ENCODE results near the gene LRRC1. TPM values are rescaled to one million over a fixed set of nuclear protein-coding genes. Genes with fewer than 3 reads are reported as not detected.

The LRRC1 gene
- total and polyA plus RNA-seq, 9 donors: 4.3 to 20.6 (median 8.9) TPM

DNA sequence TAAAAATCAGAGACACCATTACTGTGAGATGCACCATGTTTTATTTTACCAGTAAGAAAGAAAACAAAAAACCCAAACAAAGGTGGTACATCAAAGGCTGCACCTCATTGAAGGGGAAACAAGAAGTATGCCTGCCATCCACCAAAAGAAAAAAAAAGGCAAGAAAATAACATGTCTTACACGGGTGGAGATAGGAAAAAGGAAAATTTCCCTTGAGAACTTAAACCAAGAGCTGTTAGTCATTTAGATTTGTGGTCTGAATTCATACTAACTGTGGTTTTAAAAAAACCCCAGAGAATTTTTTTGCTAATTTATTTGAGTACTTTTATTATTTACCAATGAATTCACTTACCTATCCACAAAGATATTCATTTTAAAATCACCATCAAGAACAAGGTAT is 144.0 kb downstream of the LRRC1 start:
- Histone ChIP-seq H3K27ac (no peak overlapping the region), H3K4me3 (no peak overlapping the region), H3K36me3 (no peaks in the 10 kb centered on the region), H3K4me1 (ENCODE audit: insufficient read depth) (peaks cover 4% of the 10 kb centered on the region), H3K27me3 (no peaks in the 10 kb centered on the region), H3K9me3 (no peaks in the 10 kb centered on the region)
- WGBS, 3 donors: 30 to 48% (median 43%) methylated on average over 1 of the region's 1 CpG
- TF ChIP-seq, protein P1, sequence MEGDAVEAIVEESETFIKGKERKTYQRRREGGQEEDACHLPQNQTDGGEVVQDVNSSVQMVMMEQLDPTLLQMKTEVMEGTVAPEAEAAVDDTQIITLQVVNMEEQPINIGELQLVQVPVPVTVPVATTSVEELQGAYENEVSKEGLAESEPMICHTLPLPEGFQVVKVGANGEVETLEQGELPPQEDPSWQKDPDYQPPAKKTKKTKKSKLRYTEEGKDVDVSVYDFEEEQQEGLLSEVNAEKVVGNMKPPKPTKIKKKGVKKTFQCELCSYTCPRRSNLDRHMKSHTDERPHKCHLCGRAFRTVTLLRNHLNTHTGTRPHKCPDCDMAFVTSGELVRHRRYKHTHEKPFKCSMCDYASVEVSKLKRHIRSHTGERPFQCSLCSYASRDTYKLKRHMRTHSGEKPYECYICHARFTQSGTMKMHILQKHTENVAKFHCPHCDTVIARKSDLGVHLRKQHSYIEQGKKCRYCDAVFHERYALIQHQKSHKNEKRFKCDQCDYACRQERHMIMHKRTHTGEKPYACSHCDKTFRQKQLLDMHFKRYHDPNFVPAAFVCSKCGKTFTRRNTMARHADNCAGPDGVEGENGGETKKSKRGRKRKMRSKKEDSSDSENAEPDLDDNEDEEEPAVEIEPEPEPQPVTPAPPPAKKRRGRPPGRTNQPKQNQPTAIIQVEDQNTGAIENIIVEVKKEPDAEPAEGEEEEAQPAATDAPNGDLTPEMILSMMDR (IDR thresholded peaks at IDR 0.05): no peak
- TF ChIP-seq POLR2A (IDR thresholded peaks at IDR 0.05): no peak
- no peak for TF ChIP-seq EP300 (IDR thresholded peaks at IDR 0.05)
- no peak for DNase-seq
- intact Hi-C loops (cut with DNase I): no loop called here

DNA sequence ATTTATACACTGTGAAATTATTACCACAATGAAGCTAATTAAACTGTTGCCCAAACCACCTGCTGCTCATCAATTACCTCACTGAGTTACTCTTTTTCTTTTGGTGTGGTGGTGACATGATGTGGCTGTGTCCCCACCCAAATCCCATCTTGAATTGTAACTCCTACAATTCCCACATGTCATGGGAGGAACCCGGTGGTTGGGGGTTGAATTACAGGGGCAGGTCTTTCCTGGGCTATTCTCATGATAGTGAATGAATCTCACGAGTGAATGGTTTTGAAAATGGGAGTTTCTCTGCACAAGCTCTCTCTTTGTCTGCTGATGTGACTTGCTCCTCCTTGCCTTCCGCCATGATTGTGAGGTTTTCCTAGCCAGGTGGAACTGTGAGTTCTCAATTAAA is 145.0 kb downstream of the LRRC1 start:
- TF ChIP-seq POLR2A (IDR thresholded peaks at IDR 0.05) (no peak), EP300 (IDR thresholded peaks at IDR 0.05) (no peak)
- H3K36me3 ChIP-seq: no peaks in the 10 kb centered on the region
- no peak overlapping the region for H3K27ac ChIP-seq
- no peak for DNase-seq
- H3K9me3 ChIP-seq: no peaks in the 10 kb centered on the region
- no peak overlapping the region for H3K4me3 ChIP-seq
- H3K4me1 ChIP-seq (ENCODE audit: insufficient read depth): peaks cover 7% of the 10 kb centered on the region
- intact Hi-C loops (cut with DNase I): loop anchor here in 2 of 4 donors (5.0 to 10.0 kb wide), 2 partner anchors 145 to 293 kb away; partner anchors contain the start of gene LRRC1 (in 1 of the 2)
- no peaks in the 10 kb centered on the region for H3K27me3 ChIP-seq
- 81 to 85% (median 83%) methylated on average over 3 of the region's 3 CpGs for WGBS, 3 donors

DNA sequence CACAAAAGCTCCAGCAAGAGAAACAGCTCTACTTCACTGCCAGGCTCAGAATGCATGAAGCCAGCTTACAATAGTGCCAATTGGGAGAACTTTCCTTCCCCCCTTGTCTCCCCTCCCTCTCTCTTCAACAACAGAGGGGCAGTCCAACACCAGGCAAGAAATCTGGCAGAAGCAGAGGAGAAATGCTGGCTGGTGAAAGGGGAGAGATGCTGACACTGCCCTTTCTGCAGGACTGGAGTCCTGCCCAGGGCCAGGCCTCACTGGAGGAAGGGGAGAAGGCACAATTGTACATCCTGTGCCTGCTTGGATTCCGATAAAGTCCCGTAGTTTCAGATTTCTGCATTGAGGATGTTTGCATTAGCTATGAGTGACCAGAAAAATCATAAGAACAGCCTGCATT is 148.6 kb downstream of the LRRC1 start:
- H3K4me3 ChIP-seq: no peak overlapping the region
- no peaks in the 10 kb centered on the region for H3K27me3 ChIP-seq
- TF ChIP-seq POLR2A (IDR thresholded peaks at IDR 0.05): no peak
- no peak for TF ChIP-seq EP300 (IDR thresholded peaks at IDR 0.05)
- no peaks in the 10 kb centered on the region for H3K36me3 ChIP-seq
- no peaks in the 10 kb centered on the region for H3K9me3 ChIP-seq
- intact Hi-C loops (cut with DNase I): loop anchor here in 2 of 4 donors (5.0 to 10.0 kb wide), 2 partner anchors 149 to 296 kb away; partner anchors contain the start of gene LRRC1 (in 1 of the 2)
- DNase-seq: peak in 4 of 5 donors; percentile 40 to 74 (median 50)
- 5 to 14% (median 8%) methylated on average over 2 of the region's 2 CpGs for WGBS, 3 donors
- H3K4me1 ChIP-seq (ENCODE audit: insufficient read depth): peaks cover 7% of the 10 kb centered on the region
- no peak overlapping the region for H3K27ac ChIP-seq

DNA sequence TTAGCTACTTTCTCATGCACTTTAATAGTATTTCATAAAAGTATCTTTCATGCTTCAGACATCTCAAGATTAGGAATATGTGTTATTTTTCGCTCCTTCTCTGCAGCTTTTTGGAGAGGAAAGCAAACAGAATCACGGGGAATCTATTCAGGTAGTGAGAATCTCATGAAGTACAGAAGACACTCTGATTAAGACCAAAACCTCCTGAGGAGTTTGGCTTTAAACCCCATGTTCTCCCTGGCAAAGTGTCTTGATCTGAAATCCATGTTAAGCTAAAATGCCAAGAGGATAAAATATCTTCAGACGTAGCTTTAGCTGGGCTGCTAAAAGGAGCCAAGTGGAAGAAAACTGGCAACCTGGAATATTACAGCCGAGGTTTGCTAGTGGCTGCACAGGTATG is 149.3 kb downstream of the LRRC1 start:
- TF ChIP-seq EP300 (IDR thresholded peaks at IDR 0.05) (no peak), POLR2A (IDR thresholded peaks at IDR 0.05) (no peak)
- TF ChIP-seq, protein P1 (IDR thresholded peaks at IDR 0.05): no peak
- H3K27me3 ChIP-seq: no peaks in the 10 kb centered on the region
- no peak overlapping the region for H3K27ac ChIP-seq

DNA sequence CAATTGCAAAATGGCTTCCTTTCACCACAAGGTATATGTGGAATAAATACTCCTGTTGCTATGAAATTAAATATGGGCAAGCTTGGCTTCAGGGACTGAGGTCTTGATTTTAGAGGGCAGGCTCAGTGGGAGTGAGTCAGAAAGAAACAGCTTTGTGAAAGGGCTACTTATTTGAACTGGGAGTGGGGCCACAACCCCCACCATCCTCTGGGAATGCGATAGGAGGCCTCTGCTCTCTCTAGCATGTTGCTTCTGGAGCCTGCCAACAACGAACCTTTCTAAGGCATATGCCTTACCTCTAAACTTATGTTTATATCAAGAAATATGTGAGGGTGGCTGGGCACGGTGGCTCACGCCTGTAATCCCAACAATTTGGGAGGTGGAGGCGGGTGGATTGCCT is 149.7 kb downstream of the LRRC1 start:
- no peaks in the 10 kb centered on the region for H3K36me3 ChIP-seq
- DNase-seq: no peak
- intact Hi-C loops (cut with DNase I): loop anchor here in 2 of 4 donors (5.0 to 10.0 kb wide), 2 partner anchors 150 to 297 kb away; partner anchors contain the start of gene LRRC1 (in 1 of the 2)
- H3K9me3 ChIP-seq: no peaks in the 10 kb centered on the region
- TF ChIP-seq POLR2A (IDR thresholded peaks at IDR 0.05): no peak
- TF ChIP-seq, protein P1 (IDR thresholded peaks at IDR 0.05): no peak
- no peak for TF ChIP-seq EP300 (IDR thresholded peaks at IDR 0.05)
- no peak overlapping the region for H3K4me3 ChIP-seq
- no peak overlapping the region for H3K27ac ChIP-seq
- no peaks in the 10 kb centered on the region for H3K27me3 ChIP-seq
- H3K4me1 ChIP-seq (ENCODE audit: insufficient read depth): peaks cover 7% of the 10 kb centered on the region
- 70 to 77% (median 76%) methylated on average over 5 of the region's 5 CpGs for whole genome bisulfite sequencing, 3 donors

More for the DNA sequence above, 149.3 kb downstream of the LRRC1 start:
- Histone ChIP-seq H3K9me3 (no peaks in the 10 kb centered on the region), H3K4me3 (no peak overlapping the region), H3K36me3 (no peaks in the 10 kb centered on the region), H3K4me1 (ENCODE audit: insufficient read depth) (peaks cover 7% of the 10 kb centered on the region)
- intact Hi-C loops (cut with DNase I): loop anchor here in 2 of 4 donors (5.0 to 10.0 kb wide), 2 partner anchors 149 to 297 kb away; partner anchors contain the start of gene LRRC1 (in 1 of the 2)
- WGBS, 3 donors: 25 to 43% (median 35%) methylated on average over 4 of the region's 4 CpGs
- DNase-seq: no peak
